DMS53 treated with DMSO at 0.1 percent for 48 hours (cell line): ENCODE data around the gene RBFOX1.

ENCODE experiments used
- DNase-seq: peaks from one replicate; lab custom pipeline; 2025; ENCODE audit not compliant: unreplicated experiment; lab: John Stamatoyannopoulos, UW

RBFOX1 gene

GRCh38 chr16:7585705-7586104 lies 253.1 kb downstream of the RBFOX1 start:
- no peak for DNase-seq

GRCh38 chr16:7590934-7591333 lies 258.3 kb downstream of the RBFOX1 start:
- no peak for DNase-seq

GRCh38 chr16:7596308-7596707 lies 263.7 kb downstream of the RBFOX1 start:
- DNase-seq, result no peak

- no peak for DNase-seq
These were observed 265.0 kb downstream of the RBFOX1 start for GRCh38 chr16:7597677-7598076.

- no peak for DNase-seq
These were observed 268.5 kb downstream of the RBFOX1 start for GRCh38 chr16:7601100-7601499.

GRCh38 chr16:7602291-7602950 lies 269.8 kb downstream of the RBFOX1 start:
- DNase-seq, result no peak

GRCh38 chr16:7605812-7606211 lies 273.2 kb downstream of the RBFOX1 start:
- DNase-seq, result no peak

GRCh38 chr16:7612671-7613070 lies 280.0 kb downstream of the RBFOX1 start:
- no peak for DNase-seq

GRCh38 chr16:7613518-7613917 lies 280.9 kb downstream of the RBFOX1 start:
- DNase-seq, result no peak

- DNase-seq, result no peak
These were observed 281.6 kb downstream of the RBFOX1 start for GRCh38 chr16:7614021-7614795.

GRCh38 chr16:7615565-7615964 lies 282.9 kb downstream of the RBFOX1 start:
- DNase-seq, result no peak

GRCh38 chr16:7624871-7625766 lies 292.5 kb downstream of the RBFOX1 start:
- DNase-seq, result no peak

- DNase-seq, result no peak
These were observed 296.3 kb downstream of the RBFOX1 start for GRCh38 chr16:7628981-7629380.

- no peak for DNase-seq
These were observed 296.9 kb downstream of the RBFOX1 start for GRCh38 chr16:7629571-7629970.

GRCh38 chr16:7637446-7637845 lies 304.8 kb downstream of the RBFOX1 start:
- DNase-seq, result no peak

GRCh38 chr16:7638306-7638705 lies 305.7 kb downstream of the RBFOX1 start:
- no peak for DNase-seq

- DNase-seq, result no peak
These were observed 307.7 kb downstream of the RBFOX1 start for GRCh38 chr16:7640334-7640733.

GRCh38 chr16:7644176-7644575 lies 311.5 kb downstream of the RBFOX1 start:
- DNase-seq, result no peak

GRCh38 chr16:7644811-7645210 lies 312.2 kb downstream of the RBFOX1 start:
- no peak for DNase-seq

- DNase-seq, result no peak
These were observed 314.3 kb downstream of the RBFOX1 start for GRCh38 chr16:7646821-7647500.

- no peak for DNase-seq
These were observed 317.8 kb downstream of the RBFOX1 start for GRCh38 chr16:7650431-7650830.
